ENCODE measurements around the gene PGAP1. TPM values are rescaled to one million over a fixed set of nuclear protein-coding genes. Genes with fewer than 3 reads are reported as not detected.

Gene PGAP1
- total RNA-seq, 1 donor from 2014 or later = 28.1 TPM

DNA sequence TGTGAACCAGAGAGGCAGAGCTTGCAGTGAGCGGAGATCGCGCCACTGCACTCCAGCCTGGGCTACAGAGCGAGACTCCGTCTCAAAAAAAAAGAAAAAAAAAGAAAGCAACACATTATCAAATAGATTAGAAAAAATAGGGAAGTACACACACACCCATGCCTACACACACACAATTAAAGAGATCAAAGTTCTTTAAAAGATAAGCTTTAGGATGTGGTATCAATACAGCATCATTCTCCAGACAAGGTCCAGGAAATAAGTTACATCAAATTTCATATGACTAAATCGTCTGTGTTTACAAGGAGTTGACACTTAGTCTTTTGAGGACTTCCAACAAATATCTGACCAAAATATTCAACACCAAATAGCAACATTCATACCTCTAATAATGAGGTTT lies 25.7 kb downstream of the PGAP1 start:
- intact Hi-C loops (cut with micrococcal nuclease) = no loop called here

DNA sequence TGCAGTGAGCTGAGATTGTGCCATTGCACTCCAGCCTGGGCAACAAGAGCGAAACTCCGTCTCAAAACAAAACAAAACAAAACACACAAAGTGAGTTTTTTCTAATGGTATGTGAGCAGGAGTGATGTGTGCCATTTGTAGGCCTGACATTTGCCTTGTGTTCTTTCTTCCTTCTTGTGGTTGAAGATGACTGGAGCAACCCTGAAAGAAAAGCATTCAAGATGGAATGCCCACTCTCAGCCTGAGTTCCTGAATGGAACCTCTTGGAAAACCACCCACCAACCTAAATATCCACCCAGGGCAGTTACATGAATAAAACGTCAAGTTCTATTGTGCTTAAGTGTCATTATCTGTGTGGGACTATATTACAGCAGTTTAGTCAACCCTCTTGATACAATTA lies 26.5 kb downstream of the PGAP1 start:
- intact Hi-C loops (cut with micrococcal nuclease) = no loop called here

DNA sequence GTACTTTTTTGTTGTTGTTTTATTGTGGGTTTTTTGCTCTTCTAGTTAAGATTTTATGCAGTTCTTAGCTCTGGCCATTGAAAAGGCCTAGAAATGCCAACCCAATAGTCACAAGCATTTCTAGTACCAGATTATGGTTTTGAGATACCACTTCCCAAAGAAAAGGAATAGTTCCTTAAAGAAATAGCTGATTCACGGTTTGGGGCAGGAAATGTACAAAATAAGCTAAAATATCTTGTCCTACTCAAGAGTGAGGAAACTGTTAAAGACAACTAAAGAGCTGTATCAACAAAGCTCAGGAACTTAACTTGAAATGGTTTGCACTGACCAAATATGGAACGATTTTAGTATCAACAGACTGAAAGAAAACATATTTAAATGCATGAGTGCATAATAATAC lies 35.4 kb downstream of the PGAP1 start:
- intact Hi-C loops (cut with micrococcal nuclease) = no loop called here

DNA sequence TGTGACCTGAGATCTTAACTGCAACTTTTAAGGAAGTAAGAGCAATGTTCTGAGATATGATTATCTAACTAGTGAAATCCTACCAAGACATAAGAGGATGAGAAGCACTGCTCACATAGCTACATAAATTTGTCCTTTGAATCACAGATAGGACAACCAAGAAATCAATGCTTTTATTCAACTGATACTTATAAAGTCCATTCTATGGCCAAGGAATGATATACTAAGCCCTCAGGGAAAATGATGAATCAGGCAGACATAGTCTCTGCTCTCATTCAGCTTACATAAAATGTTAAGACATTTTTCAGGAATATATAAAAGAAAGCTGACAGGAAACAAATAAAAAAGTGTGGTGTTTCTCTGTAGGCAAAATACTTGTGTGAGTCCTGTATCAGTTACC lies 39.1 kb downstream of the PGAP1 start:
- intact Hi-C loops (cut with micrococcal nuclease) = no loop called here

DNA sequence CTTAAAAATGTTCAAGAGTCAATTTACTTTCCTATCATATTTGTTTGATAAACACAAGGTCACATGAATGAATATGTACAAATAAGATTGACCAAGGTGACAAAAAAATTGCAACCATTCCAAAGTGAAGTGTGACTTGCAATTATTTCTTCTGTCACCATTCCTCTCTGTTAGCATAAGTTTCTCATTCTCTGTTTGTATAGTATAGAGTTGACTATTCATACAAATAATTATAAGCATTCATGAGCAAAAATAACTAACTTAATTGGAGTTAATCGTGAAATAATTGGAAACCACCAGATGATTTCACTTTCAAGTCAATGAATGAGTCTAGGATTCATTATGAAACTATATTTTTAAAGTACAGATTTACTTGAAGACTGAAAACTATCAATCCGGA lies 42.1 kb downstream of the PGAP1 start:
- intact Hi-C loops (cut with micrococcal nuclease) = no loop called here

DNA sequence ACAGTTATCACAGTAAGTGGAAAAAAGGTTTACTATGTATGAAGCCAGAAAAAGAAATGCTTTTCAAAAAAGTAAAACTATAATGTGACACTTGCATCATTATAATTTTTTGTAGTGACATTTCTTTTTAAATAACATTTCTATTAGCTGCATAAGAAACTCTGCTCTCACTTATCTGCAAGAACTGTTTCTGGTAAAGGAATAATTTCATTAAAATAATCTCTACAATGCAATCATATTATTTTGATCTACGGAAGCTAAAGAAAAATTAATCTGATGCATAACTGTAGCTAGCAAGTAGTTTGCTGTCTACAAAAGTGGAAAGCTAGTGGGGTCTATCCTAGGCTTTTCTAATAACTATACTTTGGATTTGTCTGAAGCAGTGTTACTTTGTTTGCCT lies 50.1 kb downstream of the PGAP1 start:
- intact Hi-C loops (cut with micrococcal nuclease) = loop anchor here (10.0 kb wide), 1 partner anchor 48 kb away; the partner anchor contains the start of gene PGAP1

DNA sequence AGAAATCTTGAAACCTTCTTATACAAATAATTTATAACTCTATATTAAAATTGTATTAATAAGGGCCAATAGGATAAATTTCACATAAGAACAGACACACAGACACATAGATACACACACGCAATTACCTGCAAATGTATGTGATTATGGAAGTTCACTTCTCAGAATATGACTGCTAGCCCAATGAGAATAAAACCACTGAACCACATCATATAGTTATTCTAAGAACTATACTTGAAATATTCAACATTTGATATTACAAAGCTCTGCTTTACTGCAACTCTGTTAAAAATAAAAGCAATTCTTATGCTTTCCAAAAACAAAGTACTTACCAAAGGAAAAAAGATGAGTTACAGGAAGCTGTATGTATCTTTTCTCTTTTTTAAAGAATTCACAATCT lies 51.1 kb downstream of the PGAP1 start:
- intact Hi-C loops (cut with micrococcal nuclease) = loop anchor here (10.0 kb wide), 1 partner anchor 49 kb away; the partner anchor contains the start of gene PGAP1

DNA sequence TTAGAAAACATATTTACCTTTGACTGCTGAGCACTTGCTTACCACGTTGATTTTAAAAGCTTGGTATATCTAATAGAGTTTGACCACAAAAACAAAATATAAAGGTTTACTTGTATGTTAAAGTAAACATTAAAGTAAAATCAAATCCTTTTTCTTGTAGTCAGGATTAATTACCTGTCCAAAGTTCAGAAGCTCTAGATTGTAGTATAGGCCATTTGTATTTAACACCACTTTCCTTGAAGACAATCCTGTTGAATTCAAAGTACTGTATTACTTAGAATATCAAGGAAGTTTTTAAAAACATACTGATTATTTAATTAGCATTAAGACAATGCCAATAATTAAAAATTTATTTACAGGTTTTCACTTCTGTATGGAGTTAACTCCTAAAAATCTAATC lies 53.0 kb downstream of the PGAP1 start:
- intact Hi-C loops (cut with micrococcal nuclease) = loop anchor here (10.0 kb wide), 1 partner anchor 51 kb away; the partner anchor contains the start of gene PGAP1

DNA sequence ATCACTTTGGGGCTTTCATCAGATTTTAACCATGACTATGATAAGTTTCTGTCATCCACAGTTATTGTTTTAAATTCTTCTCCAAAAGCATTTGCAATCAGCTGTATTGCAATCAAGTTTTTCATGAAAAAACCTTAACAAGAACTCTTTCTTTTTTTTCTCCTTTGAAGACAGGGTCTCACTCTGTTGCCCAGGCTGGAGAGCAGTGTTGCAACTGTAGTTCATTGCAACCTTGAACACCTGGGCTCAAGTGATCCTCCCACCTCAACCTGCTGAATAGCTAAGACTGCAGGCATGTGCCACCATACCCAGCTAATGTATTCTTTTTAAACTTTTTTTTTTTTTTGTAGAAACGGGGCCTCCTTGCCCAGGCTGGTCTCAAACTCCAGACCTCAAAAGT lies 71.9 kb downstream of the PGAP1 start:
- intact Hi-C loops (cut with micrococcal nuclease) = loop anchor here (5.0 kb wide), 1 partner anchor 73 kb away; the partner anchor contains the start of gene PGAP1

DNA sequence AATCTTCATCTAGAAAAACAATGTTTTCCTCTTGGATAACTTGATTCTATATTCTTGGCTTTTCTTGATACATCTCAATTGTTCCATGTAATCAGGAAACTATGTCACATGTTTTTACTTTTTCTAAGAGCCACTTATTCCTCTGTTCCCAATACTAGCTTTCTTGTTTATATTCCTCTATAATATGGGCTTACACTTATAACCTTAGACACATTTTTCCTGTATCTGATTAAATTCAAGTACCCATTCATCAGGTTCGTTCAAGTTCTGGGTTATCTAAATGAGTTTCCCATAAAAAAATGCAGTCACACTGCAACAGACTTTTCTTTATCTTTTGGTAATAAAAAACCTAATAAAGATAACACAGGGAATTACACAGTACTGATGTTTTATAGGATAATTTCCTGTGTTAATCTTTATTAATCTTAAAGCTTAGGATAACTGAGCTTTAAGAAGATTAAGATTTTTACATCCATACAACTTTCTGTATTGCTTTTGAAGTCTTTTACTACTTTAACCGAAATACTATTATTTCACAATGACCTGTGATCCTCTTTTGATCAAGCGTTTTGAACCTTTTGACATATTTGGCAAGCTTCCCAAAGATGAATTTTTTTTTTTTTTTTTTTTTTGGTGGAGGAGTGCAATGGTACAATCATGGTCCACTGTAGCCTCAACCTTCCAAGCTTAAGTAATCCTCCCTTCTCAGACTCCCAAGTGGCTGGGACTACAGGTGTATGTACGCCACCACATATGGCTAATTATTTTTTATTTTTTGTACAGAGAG lies 73.0 kb downstream of the PGAP1 start:
- intact Hi-C loops (cut with micrococcal nuclease) = loop anchor here (5.0 kb wide), 1 partner anchor 74 kb away; the partner anchor contains the start of gene PGAP1

DNA sequence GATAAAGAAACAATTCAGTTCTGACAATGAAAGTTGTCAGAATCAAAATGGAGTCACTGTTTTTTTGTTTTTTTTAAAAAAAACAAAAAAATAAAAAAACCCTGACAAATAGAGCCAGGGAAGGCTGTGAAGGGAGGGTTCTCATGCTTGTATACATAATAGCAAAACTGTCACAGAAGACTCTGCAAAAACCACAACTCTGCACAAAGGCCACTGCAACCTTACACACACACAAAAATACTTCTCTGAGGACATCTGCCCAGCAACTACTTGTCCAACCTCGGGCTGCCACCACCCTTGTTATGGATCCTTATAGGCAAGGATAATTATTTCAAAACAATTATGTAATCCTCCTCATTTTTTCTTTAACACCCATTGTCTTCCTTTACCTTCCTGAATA lies 75.4 kb downstream of the PGAP1 start:
- intact Hi-C loops (cut with micrococcal nuclease) = loop anchor here (5.0 kb wide), 1 partner anchor 76 kb away; the partner anchor contains the start of gene PGAP1

DNA sequence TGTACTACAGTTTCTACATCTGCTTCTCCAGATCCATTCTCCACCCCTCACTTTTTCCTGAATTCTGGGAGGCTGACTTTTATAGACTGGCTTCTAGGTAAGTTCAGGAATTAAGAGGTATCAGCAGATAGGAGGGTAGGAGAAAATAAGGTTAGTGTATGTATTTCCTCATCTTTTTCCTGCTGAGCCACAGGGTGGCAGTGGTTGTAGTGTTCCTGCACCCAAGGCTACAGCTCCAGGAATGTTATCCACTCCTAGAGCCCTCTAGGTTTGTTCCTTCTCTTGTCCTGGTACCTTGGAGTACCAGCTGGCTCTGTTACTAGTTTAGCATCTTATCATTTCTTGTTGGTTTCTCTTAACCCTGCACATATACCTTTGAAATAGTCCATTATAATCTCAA lies 76.6 kb downstream of the PGAP1 start:
- intact Hi-C loops (cut with micrococcal nuclease) = loop anchor here (5.0 kb wide), 1 partner anchor 77 kb away; the partner anchor contains the start of gene PGAP1

DNA sequence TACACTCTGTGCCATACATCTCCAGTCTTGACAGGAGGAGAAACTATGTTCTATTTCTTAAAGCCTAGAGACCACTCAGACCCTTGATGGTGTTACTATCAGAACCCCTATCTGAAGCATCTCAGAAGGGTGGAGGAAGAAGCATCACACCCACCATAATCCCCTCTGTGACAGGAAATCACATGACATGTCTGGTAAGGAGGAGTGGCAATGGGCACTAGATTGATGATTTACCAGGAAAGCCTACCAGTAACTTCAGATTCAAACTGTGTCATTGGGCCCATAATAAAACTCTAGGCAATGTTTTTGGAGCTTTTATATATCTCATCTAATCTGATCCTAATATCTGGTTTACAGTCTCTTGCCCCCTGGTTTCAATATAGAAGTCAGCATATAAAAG lies 80.2 kb downstream of the PGAP1 start:
- intact Hi-C loops (cut with micrococcal nuclease) = no loop called here

DNA sequence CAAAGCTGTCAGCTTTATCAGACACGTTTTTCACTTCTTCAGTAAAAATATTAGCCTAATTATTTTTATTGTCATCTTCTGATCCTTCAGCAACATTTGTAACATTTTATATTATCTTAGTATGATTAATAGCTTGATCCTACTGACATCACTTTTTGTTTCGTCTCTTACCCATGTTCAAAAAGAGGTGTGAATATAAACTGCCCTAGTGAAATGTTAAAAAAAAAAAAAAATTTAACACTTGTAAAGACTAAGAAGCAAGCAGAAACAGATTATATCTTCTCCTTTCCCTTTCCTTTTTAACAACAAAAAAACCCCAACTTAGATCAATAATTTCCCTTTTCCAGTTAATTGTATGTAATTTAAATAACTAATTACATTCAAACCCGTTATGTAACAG lies 81.1 kb downstream of the PGAP1 start:
- intact Hi-C loops (cut with micrococcal nuclease) = no loop called here

DNA sequence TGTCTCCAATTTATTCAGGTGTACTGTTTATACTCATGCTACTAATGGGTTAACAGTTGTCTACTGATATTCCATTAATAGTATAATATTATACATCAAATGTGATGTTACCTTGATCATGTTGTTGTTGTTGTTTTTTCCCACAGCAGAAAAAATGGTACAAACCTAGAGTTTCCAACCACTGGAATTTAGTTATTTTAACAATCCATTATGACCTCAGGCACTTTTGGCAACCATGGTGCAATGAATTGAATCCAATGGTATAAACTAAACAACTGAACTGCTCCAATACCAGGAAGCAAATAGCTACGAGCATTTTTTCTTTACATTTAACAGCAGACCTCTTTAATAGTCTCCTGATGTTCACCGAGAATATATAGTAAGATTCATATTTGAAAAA lies 86.3 kb downstream of the PGAP1 start:
- intact Hi-C loops (cut with micrococcal nuclease) = no loop called here

DNA sequence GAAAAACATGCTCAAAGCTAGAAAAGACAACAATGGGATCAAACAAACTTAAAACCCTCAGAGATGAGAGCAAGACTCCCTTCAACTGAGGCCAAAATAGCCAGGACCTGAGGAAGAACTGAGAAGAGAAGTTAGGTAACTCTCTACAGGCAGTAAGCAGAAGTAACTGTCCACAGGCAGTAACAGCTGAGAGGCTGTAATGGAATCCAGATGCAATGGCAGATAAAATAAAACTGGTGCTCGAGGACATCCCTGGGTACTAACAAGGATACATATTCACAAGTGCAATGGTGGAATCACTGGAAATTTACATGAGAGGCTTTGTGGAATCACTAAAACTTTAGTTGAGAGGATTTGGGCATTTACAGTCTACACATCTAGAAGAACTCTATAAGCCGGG lies 86.9 kb downstream of the PGAP1 start:
- intact Hi-C loops (cut with micrococcal nuclease) = no loop called here

DNA sequence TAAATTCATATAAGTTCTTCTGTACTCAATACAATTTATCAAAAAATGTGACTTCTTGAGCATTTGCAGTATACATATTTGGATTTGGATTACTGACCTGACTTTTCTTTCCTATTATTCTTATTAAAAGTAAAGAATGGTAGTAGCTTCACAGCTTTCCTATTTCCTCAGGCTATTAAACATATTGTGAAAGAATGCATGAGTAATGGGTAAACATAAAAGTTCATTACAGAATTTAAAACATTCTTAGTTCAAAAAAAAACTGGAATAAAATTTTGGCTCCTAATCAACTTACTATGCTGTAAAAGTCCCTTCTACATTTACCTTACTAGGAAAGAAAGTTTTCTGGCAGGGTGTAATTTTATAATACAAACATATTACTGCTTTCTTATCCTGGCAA lies 90.1 kb downstream of the PGAP1 start:
- intact Hi-C loops (cut with micrococcal nuclease) = no loop called here

DNA sequence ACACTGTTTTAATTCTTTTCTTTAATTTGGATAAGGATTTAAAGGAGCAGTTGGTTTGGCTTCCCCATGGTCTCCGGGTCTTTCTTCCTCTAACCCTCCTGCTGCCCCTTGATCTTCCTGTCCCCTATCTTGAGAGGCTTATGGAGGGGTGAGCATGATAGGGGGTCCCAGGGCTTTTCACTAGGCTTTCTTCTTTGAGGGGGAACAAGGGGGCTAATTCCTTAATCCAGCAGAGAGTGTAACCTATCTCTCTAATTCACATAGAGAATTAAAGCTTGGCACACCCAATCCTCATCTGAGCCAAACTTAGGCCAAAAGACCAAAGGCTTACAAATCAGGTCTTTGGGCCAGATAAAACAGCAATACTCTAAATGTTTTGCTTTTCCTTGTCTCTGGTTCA lies 95.8 kb downstream of the PGAP1 start:
- intact Hi-C loops (cut with micrococcal nuclease) = no loop called here

DNA sequence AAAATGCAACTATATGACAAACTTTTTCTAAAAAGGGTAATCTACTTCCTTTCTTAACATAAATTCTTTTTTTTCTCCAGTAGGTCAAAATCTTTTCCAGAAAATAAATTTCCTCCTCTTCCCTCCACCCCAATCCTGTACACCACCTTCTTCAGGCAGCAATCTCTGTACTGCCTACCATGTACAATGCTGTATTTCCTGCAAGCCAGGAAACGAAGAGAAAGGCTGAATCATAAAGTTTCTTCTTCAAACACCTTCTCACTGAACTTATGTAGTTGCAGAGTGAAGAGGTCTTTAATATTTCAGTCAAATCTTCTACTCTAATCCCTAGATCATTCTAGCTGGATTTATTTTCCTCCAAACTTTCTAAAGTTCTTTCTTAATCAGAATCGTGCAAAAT lies 99.2 kb downstream of the PGAP1 start:
- intact Hi-C loops (cut with micrococcal nuclease) = no loop called here

DNA sequence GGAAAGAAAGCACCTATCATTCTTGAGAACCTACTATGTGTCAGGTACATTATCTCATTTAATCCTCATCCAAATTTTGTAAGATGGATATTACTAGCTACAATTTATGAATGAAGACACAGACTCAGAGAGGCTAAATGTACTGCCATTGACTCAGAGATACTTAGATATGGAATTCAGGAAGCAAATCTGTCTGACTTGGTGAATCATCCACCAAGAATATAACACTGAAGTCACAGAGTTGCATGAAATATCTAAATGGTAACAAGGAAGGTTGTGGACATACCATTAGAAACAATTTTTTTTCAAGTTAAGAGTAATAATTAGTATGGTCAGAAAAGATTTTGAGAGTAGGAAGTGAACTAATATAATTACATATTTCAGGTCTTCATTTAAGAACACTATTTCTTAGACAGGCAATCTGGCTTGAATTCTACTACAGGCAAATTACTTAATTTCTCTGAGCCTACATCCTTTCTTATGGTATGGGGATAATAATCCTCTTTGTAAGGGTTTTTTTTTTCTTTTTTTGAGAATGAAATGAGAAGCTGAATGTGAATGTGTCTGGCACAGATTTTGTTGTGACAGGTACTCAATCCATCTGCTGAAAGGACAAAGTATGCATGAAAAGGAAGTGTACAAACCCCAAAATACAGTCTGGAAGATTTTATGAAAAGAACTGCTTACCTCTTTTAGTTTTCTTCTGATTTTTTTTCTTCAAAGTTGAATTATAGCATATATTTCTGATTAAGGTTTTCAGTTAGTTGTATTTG lies 102.6 kb downstream of the PGAP1 start:
- intact Hi-C loops (cut with micrococcal nuclease) = no loop called here

DNA sequence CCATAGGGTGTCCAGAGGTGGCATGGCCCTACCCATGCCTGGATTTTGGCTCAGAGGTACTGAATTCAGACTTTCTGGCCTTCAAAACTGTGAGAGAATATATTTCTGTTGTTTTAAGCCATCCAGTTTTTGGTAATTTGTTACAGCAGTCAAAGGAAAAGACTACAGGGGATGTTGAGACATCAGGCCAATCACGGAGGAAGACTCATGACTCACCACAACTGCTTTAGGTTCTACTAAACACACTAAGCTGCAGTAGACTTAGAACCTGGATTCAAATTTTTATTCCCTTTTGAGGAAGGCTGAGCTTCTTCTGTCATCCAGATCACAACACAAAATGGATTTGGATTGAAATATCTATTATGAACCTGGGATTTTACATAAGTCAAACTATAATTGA lies 105.3 kb downstream of the PGAP1 start:
- intact Hi-C loops (cut with micrococcal nuclease) = no loop called here

DNA sequence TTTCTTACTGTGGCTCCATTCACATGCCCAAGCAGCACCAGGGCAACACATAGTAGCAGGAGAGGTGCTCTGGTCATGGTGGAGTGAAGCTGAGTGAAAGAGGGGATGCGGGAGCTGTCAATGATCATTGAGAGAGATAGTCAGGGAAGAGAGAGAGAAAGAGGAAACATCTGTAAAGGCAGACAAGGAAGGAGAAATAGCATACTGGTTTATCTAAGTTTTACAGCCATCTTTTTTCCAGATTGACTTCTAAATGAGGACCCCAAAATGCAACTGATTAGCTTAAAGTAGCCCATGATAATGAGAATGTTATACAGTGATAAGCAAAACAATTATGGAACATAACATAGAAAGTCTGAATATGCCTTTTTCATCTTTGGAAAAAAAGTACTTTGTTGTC lies 117.2 kb downstream of the PGAP1 start, which contains the start of gene C2orf66:
TSS of gene C2orf66 (minus strand) at position 96 of the 400 bp plus-strand sequence. CDS start at position 77, 19 bp downstream.
- intact Hi-C loops (cut with micrococcal nuclease) = no loop called here
